Activated CD8-positive, alpha-beta memory T cell treated with anti-CD3 and anti-CD28 coated beads for 4 hours (primary cell): ENCODE results near the gene PIGV.

Source experiments
- DNase-seq, 2 donors: peaks; one replicate each; pipeline ENCODE4 v3.0.0-alpha.2; 2020; ENCODE audit warnings: low read depth in 2 of 2

PIGV gene

GRCh38 chr1:26774462-26774861, 13.3 kb upstream of the PIGV start:
- DNase-seq = no peak

- no peak for DNase-seq
Measured at GRCh38 chr1:26775666-26776065, 12.1 kb upstream of the PIGV start.

- DNase-seq = no peak
Measured at GRCh38 chr1:26779098-26779668, 8.6 kb upstream of the PIGV start.

- no peak for DNase-seq
Measured at GRCh38 chr1:26780344-26780957, 7.3 kb upstream of the PIGV start.

GRCh38 chr1:26781206-26781825, 6.4 kb upstream of the PIGV start:
- no peak for DNase-seq

- no peak for DNase-seq
Measured at GRCh38 chr1:26782521-26783212, 5.1 kb upstream of the PIGV start.

- no peak for DNase-seq
Measured at GRCh38 chr1:26783646-26784022, 4.1 kb upstream of the PIGV start.

GRCh38 chr1:26784023-26784871, 3.5 kb upstream of the PIGV start:
- no peak for DNase-seq

GRCh38 chr1:26784886-26785285, 2.9 kb upstream of the PIGV start:
- DNase-seq = no peak

- no peak for DNase-seq
Measured at GRCh38 chr1:26785611-26786436, 1.9 kb upstream of the PIGV start.

- no peak for DNase-seq
Measured at GRCh38 chr1:26786437-26787380, 1.0 kb upstream of the PIGV start.

GRCh38 chr1:26787381-26787705, 407 bp upstream of the PIGV start:
- DNase-seq = peak; percentile 47 to 54

GRCh38 chr1:26788515-26788785, 700 bp downstream of the PIGV start:
- DNase-seq = no peak

GRCh38 chr1:26788836-26789611, 1.3 kb downstream of the PIGV start:
- peak; percentile 71 to 82 for DNase-seq

- DNase-seq = no peak
Measured at GRCh38 chr1:26789612-26789865, 1.8 kb downstream of the PIGV start.

GRCh38 chr1:26789931-26790330, 2.2 kb downstream of the PIGV start:
- no peak for DNase-seq

- no peak for DNase-seq
Measured at GRCh38 chr1:26790551-26790953, 2.8 kb downstream of the PIGV start.

- DNase-seq = no peak
Measured at GRCh38 chr1:26791148-26791547, 3.4 kb downstream of the PIGV start.

GRCh38 chr1:26791626-26792025, 3.9 kb downstream of the PIGV start:
- no peak for DNase-seq

GRCh38 chr1:26792924-26793323, 5.2 kb downstream of the PIGV start:
- no peak for DNase-seq
